Peyer's patch (tissue), 4 donors: ENCODE data around the gene RPTN. TPM values are rescaled to one million over a fixed set of nuclear protein-coding genes. Genes with fewer than 3 reads are reported as not detected.

ENCODE experiments used
- DNase-seq, 3 donors: peaks; one replicate each; pipeline ENCODE4 v3.0.0-alpha.2; 2017 to 2019
- H3K27ac ChIP-seq, 4 donors: fragments of 200-600 bp; sonication (generic); one replicate each; pipeline ENCODE4 v1.5.1; 2016 to 2019
- H3K27me3 ChIP-seq, 2 donors: fragments of 200-600 bp; sonication (generic); one replicate each; pipeline ENCODE4 v1.5.1; 2019
- H3K36me3 ChIP-seq, 3 donors: fragments of 200-600 bp; sonication (generic); one replicate each; pipeline ENCODE4 v1.5.1; 2016 to 2019
- H3K4me1 ChIP-seq, 4 donors: fragments of 200-600 bp; sonication (generic); one replicate each; pipeline ENCODE4 v1.5.1; 2016 to 2019
- H3K4me3 ChIP-seq, 4 donors: fragments of 200-600 bp; sonication (generic); 1 replicate in 3 of 4; 2 replicates in 1 of 4; pipeline ENCODE4 v1.5.1; 2016 to 2019; ENCODE audit warnings: mild to moderate bottlenecking in 1 of 4
- H3K9me3 ChIP-seq, 4 donors: fragments of 200-600 bp; sonication (generic); one replicate each; pipeline ENCODE4 v1.5.1; 2016 to 2019; ENCODE audit warnings: mild to moderate bottlenecking in 1 of 4
- POLR2A ChIP-seq, 2 donors: fragments of 450-650 bp; IDR thresholded peaks; one replicate each; pipeline ENCODE4 v1.5.1; 2017; ENCODE audit warnings: antibody characterized with exemption in 2 of 2, mild to moderate bottlenecking in 2 of 2, moderate library complexity in 2 of 2
- total RNA-seq, 4 donors: library from RNA; depleted of rRNA; stranded (reverse); fragments of >200 nt; gene quantifications; one replicate each; pipeline ENCODE4 v1.1.0, GENCODE V29; 2016
- TF ChIP-seq, protein P1 (sequence below), 6 experiments: fragments of 450-650 bp in 4 of 6; fragments of 200-600 bp in 2 of 6; sonication (generic) in 1 of 6; IDR thresholded peaks; one replicate each; pipeline ENCODE4 v1.5.1; 2017 to 2019; ENCODE audit warnings: antibody characterized with exemption in 6 of 6, mild to moderate bottlenecking in 3 of 6, moderate library complexity in 1 of 6

RPTN gene
- total RNA-seq, 4 donors from 2014 or later, result not detected

DNA sequence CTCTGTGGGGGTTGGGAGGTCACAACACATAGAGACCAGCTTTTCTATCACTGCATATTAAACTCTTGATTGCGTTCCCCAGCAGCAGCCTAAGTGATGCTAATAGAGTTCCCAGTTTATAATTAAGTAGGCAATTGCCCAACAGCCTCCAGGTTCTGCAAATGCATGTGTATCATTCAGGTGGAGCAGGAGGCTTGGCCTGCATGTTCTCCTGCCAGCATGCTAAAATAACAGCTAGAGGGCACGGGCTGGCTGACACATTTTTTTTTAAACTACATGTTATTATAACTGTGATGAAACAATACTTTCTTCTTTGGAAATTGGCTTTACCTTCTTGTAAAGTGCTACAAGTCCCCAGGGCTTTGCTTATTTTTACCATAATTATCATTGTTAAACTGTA, 54.2 kb downstream of the RPTN start:
- peaks cover 0 to 18% (median 0%) of the 10 kb centered on the region in 4 donors for H3K4me1 ChIP-seq
- DNase-seq, result no peak
- peaks cover 0 to 5% (median 0%) of the 10 kb centered on the region in 4 donors for H3K9me3 ChIP-seq
- no peak overlapping the region for H3K4me3 ChIP-seq
- TF ChIP-seq, protein P1, sequence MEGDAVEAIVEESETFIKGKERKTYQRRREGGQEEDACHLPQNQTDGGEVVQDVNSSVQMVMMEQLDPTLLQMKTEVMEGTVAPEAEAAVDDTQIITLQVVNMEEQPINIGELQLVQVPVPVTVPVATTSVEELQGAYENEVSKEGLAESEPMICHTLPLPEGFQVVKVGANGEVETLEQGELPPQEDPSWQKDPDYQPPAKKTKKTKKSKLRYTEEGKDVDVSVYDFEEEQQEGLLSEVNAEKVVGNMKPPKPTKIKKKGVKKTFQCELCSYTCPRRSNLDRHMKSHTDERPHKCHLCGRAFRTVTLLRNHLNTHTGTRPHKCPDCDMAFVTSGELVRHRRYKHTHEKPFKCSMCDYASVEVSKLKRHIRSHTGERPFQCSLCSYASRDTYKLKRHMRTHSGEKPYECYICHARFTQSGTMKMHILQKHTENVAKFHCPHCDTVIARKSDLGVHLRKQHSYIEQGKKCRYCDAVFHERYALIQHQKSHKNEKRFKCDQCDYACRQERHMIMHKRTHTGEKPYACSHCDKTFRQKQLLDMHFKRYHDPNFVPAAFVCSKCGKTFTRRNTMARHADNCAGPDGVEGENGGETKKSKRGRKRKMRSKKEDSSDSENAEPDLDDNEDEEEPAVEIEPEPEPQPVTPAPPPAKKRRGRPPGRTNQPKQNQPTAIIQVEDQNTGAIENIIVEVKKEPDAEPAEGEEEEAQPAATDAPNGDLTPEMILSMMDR (IDR thresholded peaks at IDR 0.05), result no peak
- TF ChIP-seq POLR2A (IDR thresholded peaks at IDR 0.05), result no peak
- no peak overlapping the region for H3K27ac ChIP-seq
- peaks cover 0 to 36% of the 10 kb centered on the region in 2 donors for H3K27me3 ChIP-seq
- no peaks in the 10 kb centered on the region for H3K36me3 ChIP-seq

Other genes with a start within 250 kb of the RPTN start
- gene THEM4, start 249.7 kb downstream of the RPTN start, total RNA-seq, result 10 to 100 TPM in 3 of 4 donors, 1 to 10 TPM in 1; 9.1 to 45.2 (median 14.6) TPM
- gene S100A10, start 165.4 kb downstream of the RPTN start, total RNA-seq, result 100 to 1,000 TPM in 3 of 4 donors, 10 to 100 TPM in 1; 90.0 to 223 (median 154) TPM
- 10 to 100 TPM; 33.3 to 75.1 (median 72.0) TPM for gene S100A11, start 122.2 kb downstream of the RPTN start, total RNA-seq
- not detected for gene TCHHL1, start 70.2 kb downstream of the RPTN start, total RNA-seq
- gene TCHH, start 43.8 kb downstream of the RPTN start, total RNA-seq, result 1 to 10 TPM in 1 of 4 donors, under 1 TPM in 3; 0.13 to 5.8 (median 0.46) TPM
- not detected for gene HRNR, start 65.0 kb upstream of the RPTN start, total RNA-seq
- under 1 TPM; under 0.01 to 0.83 (median 0.23) TPM for gene FLG, start 166.0 kb upstream of the RPTN start, total RNA-seq
- 1 to 10 TPM in 1 of 4 donors, under 1 TPM in 3; 0.13 to 1.7 (median 0.23) TPM for gene FLG2, start 200.8 kb upstream of the RPTN start, total RNA-seq